H54 (cell line): ENCODE measurements around the gene PNPLA4.
A peak's percentile ranks its signal among the peaks of the same experiment; 100 is the strongest.

ENCODE experiments used
- DNase-seq: peaks from one replicate; pipeline ENCODE4 v3.0.0; 2011; ENCODE audit warnings: low spot score, mixed read lengths; ENCODE audit not compliant: insufficient read length
- FAIRE-seq: peaks from 3 replicates; lab custom pipeline; 2011; peaks lifted over from hg19 to GRCh38; lab: Jason Lieb, UNC
- POLR2A ChIP-seq: IDR thresholded peaks from 2 replicates; pipeline ENCODE4 v1.6.1; 2011; ENCODE audit warnings: low read depth, mild to moderate bottlenecking, low read length

PNPLA4 gene

GRCh38 chrX:7925867-7926472 lies 1.2 kb downstream of the PNPLA4 start:
- peak; percentile 2 for DNase-seq
- no peak for FAIRE-seq
- TF ChIP-seq POLR2A: no peak

- no peak for TF ChIP-seq POLR2A
- FAIRE-seq (no peak), DNase-seq (no peak)
Measured at GRCh38 chrX:7921750-7922149, 5.5 kb downstream of the PNPLA4 start.

GRCh38 chrX:7908821-7909220 lies 18.4 kb downstream of the PNPLA4 start:
- TF ChIP-seq POLR2A: no peak
- FAIRE-seq (no peak), DNase-seq (no peak)

GRCh38 chrX:7904562-7904961 lies 22.7 kb downstream of the PNPLA4 start:
- no peak for TF ChIP-seq POLR2A
- FAIRE-seq (no peak), DNase-seq (no peak)

GRCh38 chrX:7891928-7892327 lies 35.3 kb downstream of the PNPLA4 start:
- DNase-seq: no peak
- no peak for TF ChIP-seq POLR2A
- no peak for FAIRE-seq

GRCh38 chrX:7889680-7890079 lies 37.5 kb downstream of the PNPLA4 start:
- FAIRE-seq: no peak
- DNase-seq: no peak
- no peak for TF ChIP-seq POLR2A

GRCh38 chrX:7889135-7889534 lies 38.1 kb downstream of the PNPLA4 start:
- no peak for TF ChIP-seq POLR2A
- DNase-seq: no peak
- FAIRE-seq: no peak

- DNase-seq (no peak), FAIRE-seq (no peak)
- no peak for TF ChIP-seq POLR2A
Measured at GRCh38 chrX:7876957-7877356, 50.3 kb downstream of the PNPLA4 start.

GRCh38 chrX:7872042-7872441 lies 55.2 kb downstream of the PNPLA4 start:
- FAIRE-seq: no peak

GRCh38 chrX:7852166-7852565 lies 75.0 kb downstream of the PNPLA4 start:
- TF ChIP-seq POLR2A: no peak
- no peak for DNase-seq
- no peak for FAIRE-seq

More at GRCh38 chrX:7872042-7872441, 55.2 kb downstream of the PNPLA4 start:
- TF ChIP-seq POLR2A: no peak
- no peak for DNase-seq
